GM19240 (cell line): ENCODE results near the gene DGKI.
"Not testable (repeated sequence)": the region's sequence is repeated elsewhere in the genome, so short reads cannot be mapped to it uniquely, and the experiment has no call there.

Experiments used
- DNase-seq: peaks from one replicate; pipeline ENCODE4 v3.0.0; 2011; ENCODE audit warnings: low spot score; ENCODE audit not compliant: insufficient read length

DGKI gene

GRCh38 chr7:137836113-137836509 is 10.7 kb downstream of the DGKI start:
- DNase-seq, result no peak

- no peak for DNase-seq
These were observed 11.2 kb downstream of the DGKI start for GRCh38 chr7:137835486-137836112.

GRCh38 chr7:137834552-137834951 is 12.2 kb downstream of the DGKI start:
- no peak for DNase-seq

- DNase-seq, result not testable (repeated sequence)
These were observed 13.8 kb downstream of the DGKI start for GRCh38 chr7:137832990-137833389.

- DNase-seq, result no peak
These were observed 14.4 kb downstream of the DGKI start for GRCh38 chr7:137832382-137832781.

GRCh38 chr7:137831555-137831954 is 15.2 kb downstream of the DGKI start:
- DNase-seq, result not testable (repeated sequence)

GRCh38 chr7:137829337-137829992 is 17.3 kb downstream of the DGKI start:
- no peak for DNase-seq

- DNase-seq, result no peak
These were observed 18.3 kb downstream of the DGKI start for GRCh38 chr7:137828456-137828855.

GRCh38 chr7:137825489-137825888 is 21.3 kb downstream of the DGKI start:
- DNase-seq, result no peak

- DNase-seq, result no peak
These were observed 25.9 kb downstream of the DGKI start for GRCh38 chr7:137820677-137821420.

- DNase-seq, result no peak
These were observed 26.6 kb downstream of the DGKI start for GRCh38 chr7:137820156-137820555.

- DNase-seq, result no peak
These were observed 28.7 kb downstream of the DGKI start for GRCh38 chr7:137818036-137818435.

- DNase-seq, result no peak
These were observed 30.0 kb downstream of the DGKI start for GRCh38 chr7:137816696-137817320.

- no peak for DNase-seq
These were observed 33.2 kb downstream of the DGKI start for GRCh38 chr7:137813541-137813940.

GRCh38 chr7:137810248-137810647 is 36.5 kb downstream of the DGKI start:
- no peak for DNase-seq

GRCh38 chr7:137804836-137805235 is 41.9 kb downstream of the DGKI start:
- no peak for DNase-seq

- no peak for DNase-seq
These were observed 45.3 kb downstream of the DGKI start for GRCh38 chr7:137801491-137801890.

GRCh38 chr7:137801003-137801402 is 45.8 kb downstream of the DGKI start:
- no peak for DNase-seq

GRCh38 chr7:137798073-137798763 is 48.6 kb downstream of the DGKI start:
- no peak for DNase-seq

GRCh38 chr7:137795211-137795610 is 51.6 kb downstream of the DGKI start:
- DNase-seq, result no peak

- no peak for DNase-seq
These were observed 54.8 kb downstream of the DGKI start for GRCh38 chr7:137791930-137792329.

GRCh38 chr7:137790828-137791227 is 55.9 kb downstream of the DGKI start:
- no peak for DNase-seq
